NOMO-1 treated with dmso at 0.1 percent for 144 hours (cell line): ENCODE results near the gene C1GALT1.

Experiments used
- DNase-seq: peaks from one replicate; lab custom pipeline; 2025; ENCODE audit not compliant: unreplicated experiment; lab: John Stamatoyannopoulos, UW

The C1GALT1 gene

DNA sequence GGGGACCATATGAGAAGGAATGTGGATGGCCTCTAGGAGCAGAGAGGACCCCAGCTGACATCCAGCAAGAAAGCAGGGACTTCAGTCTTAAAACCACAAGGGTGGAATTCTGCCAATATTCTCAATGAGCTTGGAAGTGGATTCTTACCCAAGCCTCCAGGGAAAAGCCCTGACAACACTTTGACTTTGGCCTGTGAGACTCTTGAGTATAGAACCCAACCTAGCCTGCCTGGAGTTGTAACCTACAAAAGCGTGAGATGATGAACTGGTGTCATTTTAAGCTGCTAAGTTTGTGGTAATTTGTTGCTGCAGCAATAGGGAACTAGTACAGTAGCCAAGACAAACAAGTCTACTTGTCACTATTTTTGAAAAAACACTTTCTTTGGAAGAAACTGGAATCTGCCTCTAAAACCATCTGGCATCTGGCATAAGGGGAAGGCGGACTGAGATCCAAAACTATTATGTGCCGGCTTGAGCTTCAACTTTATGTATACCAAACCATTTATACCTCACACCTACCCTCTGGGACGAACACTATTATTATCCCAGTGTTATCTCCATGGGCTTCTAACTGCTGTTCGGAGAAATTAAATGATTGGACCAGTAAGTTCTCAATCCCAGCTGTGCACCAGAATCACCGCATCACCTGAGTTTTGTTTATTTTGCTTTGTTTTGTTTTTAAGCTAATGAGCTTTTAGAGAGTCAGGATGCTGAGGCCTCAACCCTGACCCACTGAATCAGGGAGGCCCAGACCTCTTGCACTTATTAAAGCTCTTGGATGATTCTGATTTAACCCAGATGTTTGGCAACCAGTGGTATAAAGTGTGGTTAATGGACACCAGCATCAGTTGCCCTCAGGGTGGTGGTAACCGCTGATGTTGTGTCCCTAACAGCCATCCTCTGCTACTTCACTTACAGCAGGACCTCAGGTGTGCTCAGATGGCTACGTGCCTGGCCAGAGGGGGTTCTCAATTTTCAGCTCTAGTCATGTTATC, 83.0 kb downstream of the C1GALT1 start:
- DNase-seq: no peak

DNA sequence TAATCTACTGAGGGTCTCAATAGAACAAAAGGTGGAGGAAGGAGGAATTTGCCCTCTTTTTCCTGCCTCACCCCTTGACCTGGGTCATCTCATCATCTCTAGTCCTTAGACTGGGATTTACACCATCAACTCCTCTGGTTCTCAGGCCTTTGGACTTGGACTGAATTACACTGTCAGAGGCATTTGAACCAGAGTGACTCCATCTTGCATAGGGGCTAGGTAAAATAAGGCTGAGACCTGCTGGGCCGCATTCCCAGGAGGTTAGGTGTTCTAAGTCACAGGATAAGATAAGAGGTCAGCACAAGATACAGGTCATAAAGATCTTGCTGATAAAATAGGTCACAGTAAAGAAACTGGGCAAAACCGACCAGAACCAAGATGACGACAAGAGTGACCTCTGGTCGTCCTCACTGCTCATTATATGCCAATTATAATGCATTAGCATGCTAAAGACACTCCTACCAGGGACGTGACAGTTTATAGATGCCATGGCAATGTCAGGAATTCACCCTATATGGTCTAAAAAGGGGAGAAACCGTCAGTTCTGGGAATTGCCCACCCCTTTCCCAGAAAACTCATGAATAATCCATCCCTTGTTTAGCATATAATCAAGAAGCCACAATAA, 84.0 kb downstream of the C1GALT1 start:
- DNase-seq: no peak

DNA sequence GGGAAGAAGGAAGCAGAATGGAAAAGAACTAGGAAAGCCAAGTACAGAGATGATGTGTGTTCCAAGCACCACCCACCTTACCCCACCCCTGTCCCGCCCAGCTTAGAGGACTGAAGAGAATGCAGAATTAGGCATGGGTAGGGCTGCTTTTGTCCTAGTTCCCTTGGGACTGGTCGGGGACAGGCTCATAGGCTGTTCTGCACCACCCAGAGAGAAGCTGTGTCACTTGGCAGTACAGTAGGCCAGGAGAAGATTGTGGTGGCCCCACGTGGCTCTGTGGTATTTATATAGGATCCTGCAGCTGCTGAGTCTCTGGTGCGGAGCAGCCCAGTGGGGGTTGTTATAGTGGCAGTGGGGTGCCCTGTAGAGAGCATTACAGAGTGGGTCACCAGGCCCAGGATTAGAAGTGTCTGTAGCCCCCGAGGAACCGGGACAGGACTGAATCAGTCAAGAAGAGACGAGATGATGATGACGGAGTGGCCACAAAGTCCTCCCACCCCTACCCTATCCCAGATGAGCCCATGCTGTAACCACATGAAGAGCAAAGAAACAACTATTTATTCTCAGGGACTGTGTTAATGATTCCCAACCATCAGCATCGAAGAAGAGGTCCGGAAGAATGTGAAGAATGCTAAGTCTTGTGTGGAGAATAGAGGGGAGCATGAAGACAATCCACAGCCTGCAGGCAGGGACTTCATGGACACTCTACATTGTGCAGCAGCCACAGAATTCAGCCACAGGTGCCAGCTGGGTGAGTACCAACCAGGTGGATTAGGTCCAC, 88.9 kb downstream of the C1GALT1 start:
- no peak for DNase-seq

DNA sequence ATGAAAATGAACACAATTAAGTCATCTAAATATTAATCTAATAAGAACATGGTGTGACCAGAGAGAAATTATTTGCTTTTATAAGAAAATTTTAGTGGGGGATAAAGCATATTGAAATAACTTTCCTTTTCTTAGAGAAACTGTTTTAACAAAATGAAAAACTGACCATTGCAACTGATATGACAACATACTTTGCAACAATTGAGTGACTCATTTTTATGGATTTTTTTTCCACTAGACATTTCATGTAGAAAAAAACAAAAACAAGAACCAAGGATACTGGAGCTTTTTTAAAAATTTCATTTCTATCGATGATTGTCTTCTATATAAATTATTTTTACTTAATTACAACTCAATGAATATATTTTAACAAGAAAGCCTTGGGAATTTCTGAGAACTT, 90.0 kb downstream of the C1GALT1 start:
- DNase-seq: no peak

DNA sequence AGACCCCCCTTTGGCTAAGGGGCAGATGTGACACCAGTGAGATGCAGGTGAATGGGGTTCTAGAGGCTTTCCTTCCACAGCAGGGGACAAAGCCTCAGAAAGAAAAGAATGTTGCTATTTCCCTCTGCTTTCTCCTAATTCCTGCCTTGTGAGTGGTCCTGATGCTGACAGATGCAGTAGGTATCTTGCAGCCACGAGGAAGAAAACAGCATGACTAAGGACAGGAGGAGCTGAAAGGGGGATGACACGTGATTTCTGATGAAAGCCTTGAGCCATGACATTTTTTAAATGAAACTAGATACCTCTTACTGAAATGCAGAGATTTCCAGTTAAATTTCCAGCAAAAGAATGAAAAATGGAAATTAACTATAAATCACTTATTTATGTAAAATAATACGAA, 92.4 kb downstream of the C1GALT1 start:
- no peak for DNase-seq

DNA sequence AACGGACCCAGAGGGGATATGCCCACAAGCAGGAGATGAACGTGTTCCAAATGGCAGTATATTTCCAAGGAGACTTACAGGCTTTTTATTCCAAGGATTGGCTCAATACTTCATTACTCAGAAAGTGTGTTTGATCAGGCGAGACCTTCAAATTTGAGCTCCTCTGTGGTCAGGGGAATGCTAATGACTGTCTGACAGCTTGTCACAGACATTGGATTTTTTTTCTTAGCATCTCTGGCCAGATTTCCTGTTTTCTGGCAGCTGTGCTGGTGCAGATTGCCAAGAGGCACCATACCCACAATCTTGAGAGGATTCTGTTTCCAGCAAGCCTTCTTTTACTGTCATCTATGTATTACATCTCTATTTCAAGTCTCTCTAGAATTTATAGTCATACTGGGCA, 93.8 kb downstream of the C1GALT1 start:
- DNase-seq: no peak

DNA sequence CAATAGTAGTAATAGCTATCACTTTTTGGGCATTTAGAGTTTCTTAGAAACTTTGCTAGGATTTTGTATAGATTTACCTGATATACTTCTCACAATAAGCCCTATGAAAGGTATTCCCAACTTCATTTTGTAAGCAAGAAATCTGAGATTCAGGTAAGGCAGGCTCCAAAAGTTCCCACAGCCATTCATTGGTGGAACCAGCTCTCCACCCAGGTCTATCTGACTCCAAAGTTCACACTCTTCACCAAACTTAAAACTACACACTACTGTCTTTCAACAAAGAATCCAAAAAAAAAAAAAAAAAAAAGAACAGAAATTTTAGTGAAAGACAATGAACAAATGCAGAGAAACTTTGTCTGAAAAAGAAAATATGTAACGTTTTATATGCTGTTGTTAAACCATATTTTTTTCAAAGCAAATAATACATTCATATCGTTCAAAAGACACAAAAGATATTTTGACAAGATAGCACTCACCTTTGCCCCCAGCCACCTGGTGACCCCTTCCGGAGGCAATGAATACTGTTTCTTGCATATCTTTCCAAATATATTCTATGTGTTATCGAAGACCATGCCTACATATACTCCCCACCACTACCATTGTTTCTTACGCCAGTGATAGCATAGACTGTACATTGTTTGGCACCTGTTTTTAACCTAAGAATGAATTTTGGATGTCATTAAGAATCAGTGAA, 108.2 kb downstream of the C1GALT1 start:
- no peak for DNase-seq

DNA sequence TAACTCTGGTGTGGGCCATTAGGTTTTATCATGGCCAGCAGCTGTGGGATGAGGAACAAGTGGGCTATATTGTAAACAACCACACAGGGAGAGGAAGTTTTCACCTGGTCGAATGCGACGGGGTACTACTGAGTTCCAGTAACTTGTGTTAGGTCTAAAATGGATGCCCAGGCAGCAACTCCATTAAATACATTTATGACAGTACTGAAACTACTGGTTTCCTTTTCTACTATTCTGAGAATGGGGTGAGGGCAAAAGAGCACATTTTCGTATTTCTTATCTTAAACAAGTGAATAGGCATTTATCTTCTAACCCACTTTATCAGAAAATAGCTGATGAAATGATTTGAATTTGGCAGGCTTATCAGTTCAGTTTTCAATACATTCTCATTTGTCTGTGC, 109.7 kb downstream of the C1GALT1 start:
- DNase-seq: no peak

DNA sequence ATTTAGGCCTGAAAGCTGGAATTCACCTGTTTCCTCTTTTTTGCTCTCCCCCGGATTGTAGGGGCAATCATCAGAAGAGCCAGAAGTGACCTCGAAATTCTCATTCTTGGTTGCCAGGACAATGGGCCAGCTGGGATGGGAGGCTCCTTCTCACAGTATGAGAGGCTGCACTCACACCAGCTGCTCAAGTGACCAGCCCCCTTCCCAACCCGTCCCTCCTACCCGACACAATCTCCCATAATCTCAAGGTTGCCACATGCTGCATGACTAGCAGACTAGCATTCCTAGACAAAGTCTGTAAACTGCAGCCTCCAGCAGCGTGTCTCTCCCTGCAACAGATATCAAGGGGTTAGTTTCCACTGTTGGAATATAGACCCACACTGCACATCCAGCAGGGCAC, 110.3 kb downstream of the C1GALT1 start:
- no peak for DNase-seq

DNA sequence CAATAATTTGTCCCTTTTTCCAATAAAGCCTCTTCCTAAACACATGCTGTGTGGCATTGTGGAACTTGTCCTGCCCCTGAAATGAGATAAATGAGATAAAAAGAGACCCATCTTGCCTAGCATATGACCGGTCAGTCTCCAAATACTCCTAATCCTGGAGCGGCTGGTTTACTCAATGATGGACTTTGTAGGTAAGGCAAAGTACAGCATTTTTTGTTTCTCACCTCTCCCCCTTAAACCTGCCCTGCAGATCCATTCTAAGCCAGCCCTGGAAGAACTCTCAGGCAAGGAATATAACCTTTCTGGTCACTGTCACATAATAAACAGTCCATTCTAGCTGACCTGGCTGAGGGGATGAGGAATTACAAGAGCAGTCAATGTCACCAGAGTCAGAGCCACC, 110.7 kb downstream of the C1GALT1 start:
- no peak for DNase-seq

DNA sequence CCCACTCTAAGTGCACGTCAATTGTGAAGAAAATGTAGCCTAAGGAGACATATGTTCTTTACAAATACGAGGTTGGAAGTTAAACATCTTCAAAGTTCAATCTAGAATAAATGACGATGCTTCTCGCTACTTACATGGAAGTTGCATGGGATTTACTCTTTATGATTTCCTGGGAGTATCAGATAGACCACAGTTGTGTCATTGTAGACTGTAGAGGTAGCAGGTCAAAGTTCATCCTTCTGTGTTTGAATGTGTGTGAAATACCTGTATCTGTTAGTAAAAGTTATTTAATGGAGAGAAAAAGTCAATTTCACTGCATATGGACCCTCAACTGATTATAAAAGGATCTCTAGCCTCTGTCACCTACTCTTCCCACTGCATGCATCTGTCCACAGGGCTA, 112.6 kb downstream of the C1GALT1 start:
- DNase-seq: no peak
